AG04449 (cell line): ENCODE measurements around the gene SEC31A.

Source experiments
- CTCF ChIA-PET: fragments of 350-600 bp; formaldehyde crosslinking; extraction: SDS; loops from one replicate; lab custom pipeline; 2021; ENCODE audit warnings: antibody characterized with exemption; lab: Yijun Ruan, JAX
- POLR2A ChIA-PET: fragments of 400-600, 350-600 bp; formaldehyde crosslinking; extraction: SDS; loops from one replicate; lab custom pipeline; 2020; ENCODE audit warnings: antibody characterized with exemption, inconsistent platforms; lab: Yijun Ruan, JAX
- DNase-seq: peaks from one replicate; pipeline ENCODE4 v3.0.0-alpha.2; 2010; ENCODE audit warnings: low read depth, low spot score
- H3K4me3 ChIP-seq: 2 replicates; pipeline ENCODE4 v1.5.1; 2011; ENCODE audit warnings: low read depth, mild to moderate bottlenecking, control low read depth, low read length
- CTCF ChIP-seq: IDR thresholded peaks from one replicate; pipeline ENCODE4 v1.5.1; 2011; ENCODE audit warnings: mild to moderate bottlenecking, moderate library complexity, low read length, control low read depth, inconsistent platforms; ENCODE audit not compliant: insufficient read depth; ENCODE audit errors: missing control alignments

SEC31A gene

GRCh38 chr4:82780170-82780751, 110.7 kb downstream of the SEC31A start:
- no peak overlapping the region for H3K4me3 ChIP-seq
- TF ChIP-seq CTCF, result no peak
- no peak for DNase-seq
- POLR2A ChIA-PET, result no interaction called here
- CTCF ChIA-PET, result interaction anchor here (1.5 to 2.6 kb wide), 2 partner anchors 19 to 41 kb away, joined by 5 to 8 read pairs; partner anchors contain the start of gene SCD5

GRCh38 chr4:82779032-82779431, 111.9 kb downstream of the SEC31A start:
- no peak overlapping the region for H3K4me3 ChIP-seq
- POLR2A ChIA-PET, result no interaction called here
- CTCF ChIA-PET, result interaction anchor here (1.1 kb wide), 1 partner anchor 40 kb away, joined by 3 read pairs; no protein-coding TSS in a partner anchor
- no peak for DNase-seq
- TF ChIP-seq CTCF, result no peak

GRCh38 chr4:82777857-82778525, 113.0 kb downstream of the SEC31A start:
- CTCF ChIA-PET, result interaction anchor here (0.7 to 1.2 kb wide), 3 partner anchors 19 to 316 kb away, joined by 3 to 4 read pairs (median 3); no protein-coding TSS in a partner anchor
- POLR2A ChIA-PET, result no interaction called here
- DNase-seq, result no peak
- TF ChIP-seq CTCF, result no peak
- H3K4me3 ChIP-seq, result no peak overlapping the region

- no peak overlapping the region for H3K4me3 ChIP-seq
- ChIA-PET CTCF (interaction anchor here (1.1 to 1.2 kb wide), 3 partner anchors 10 to 38 kb away, joined by 3 to 4 read pairs (median 3); no protein-coding TSS in a partner anchor), POLR2A (no interaction called here)
- no peak for DNase-seq
- no peak for TF ChIP-seq CTCF
Observed at GRCh38 chr4:82776925-82777542, 113.9 kb downstream of the SEC31A start.

GRCh38 chr4:82775243-82775642, 115.7 kb downstream of the SEC31A start:
- TF ChIP-seq CTCF, result no peak
- CTCF ChIA-PET, result interaction anchor here (1.2 to 1.5 kb wide), 3 partner anchors 9 to 26 kb away, joined by 3 to 5 read pairs (median 4); partner anchors contain the start of gene SCD5
- H3K4me3 ChIP-seq, result no peak overlapping the region
- POLR2A ChIA-PET, result interaction anchor here (1.0 to 1.1 kb wide), 2 partner anchors 9 to 346 kb away, joined by 3 to 5 read pairs; no protein-coding TSS in a partner anchor
- no peak for DNase-seq
